GM12878 (cell line): ENCODE measurements around the gene FBXW12. TPM values are rescaled to one million over a fixed set of nuclear protein-coding genes. Genes with fewer than 3 reads are reported as not detected.

ENCODE experiments used
- ATAC-seq: fragments of 200-7000 bp; cut with Tn5 transposase; 3 replicates; pipeline ENCODE4 v1.9.1; 2020; ENCODE audit warnings: mild to moderate bottlenecking, moderate library complexity
- BruUV-seq: library from RNA; stranded (reverse); fragments of 400-500 nt; replicated peaks from 2 replicates; lab custom pipeline; 2021; lab: Mats Ljungman, UMichigan
- CTCF ChIA-PET: fragments of 300-600 bp; sonication (Branson Sonifier 250); formaldehyde crosslinking; extraction: SDS; loops from one replicate; lab custom pipeline; 2021; ENCODE audit warnings: inconsistent platforms; lab: Yijun Ruan, JAX
- POLR2A ChIA-PET: fragments of 350-600 bp; formaldehyde crosslinking; extraction: SDS; loops from one replicate; lab custom pipeline; 2021; ENCODE audit warnings: inconsistent platforms; lab: Charles Lee
- RAD21 ChIA-PET: fragments of 300-600 bp; sonication (Branson Sonifier 250); formaldehyde crosslinking; loops from one replicate; lab custom pipeline; 2023; ENCODE audit warnings: antibody characterized with exemption; ENCODE audit not compliant: unreplicated experiment; lab: Charles Lee
- SMC1A ChIA-PET: fragments of 300-600 bp; sonication (Branson Sonifier 250); formaldehyde crosslinking; loops from one replicate; lab custom pipeline; 2023; ENCODE audit not compliant: unreplicated experiment, uncharacterized antibody; lab: Charles Lee
- DNase-seq: peaks from one replicate; pipeline ENCODE4 v3.0.0-alpha.2; 2011; ENCODE audit warnings: low read depth, low spot score
- FAIRE-seq: peaks from 3 replicates; lab custom pipeline; 2011; peaks lifted over from hg19 to GRCh38; lab: Jason Lieb, UNC
- H2AFZ ChIP-seq: 2 replicates; pipeline ENCODE4 v1.6.0; 2011; ENCODE audit warnings: low read depth, low read length, control low read depth; ENCODE audit not compliant: control insufficient read depth
- H3K27ac ChIP-seq: 2 replicates; pipeline ENCODE4 v1.5.1; 2011; ENCODE audit warnings: control low read depth; ENCODE audit not compliant: control insufficient read depth, insufficient read depth
- H3K27me3 ChIP-seq, 2 experiments: replicated peaks in 1 of 2; 2 replicates each; pipeline versions ENCODE4 v1.6.0 to v1.6.1; 2011; ENCODE audit warnings: low read length in 1 of 2; ENCODE audit not compliant: control insufficient read depth in 2 of 2, insufficient read depth in 2 of 2
- H3K36me3 ChIP-seq, 2 experiments: 2 replicates each; pipeline ENCODE4 v1.5.1; 2011; ENCODE audit warnings: low read length in 1 of 2; ENCODE audit not compliant: control insufficient read depth in 2 of 2, insufficient read depth in 2 of 2
- H3K4me1 ChIP-seq: 2 replicates; pipeline ENCODE4 v1.6.1; 2011; ENCODE audit warnings: mild to moderate bottlenecking, low read length, moderate library complexity, mixed read lengths; ENCODE audit not compliant: control insufficient read depth, insufficient read depth
- H3K4me2 ChIP-seq: 2 replicates; pipeline ENCODE4 v1.6.0; 2011; ENCODE audit warnings: control low read depth; ENCODE audit not compliant: control insufficient read depth, insufficient read depth
- H3K4me3 ChIP-seq: fragments of 200-600 bp; sonication (generic); 2 replicates; pipeline ENCODE4 v1.5.1; 2016
- H3K79me2 ChIP-seq: 2 replicates; pipeline ENCODE4 v1.6.0; 2011; ENCODE audit warnings: low read length; ENCODE audit not compliant: control insufficient read depth, insufficient read depth
- H3K9ac ChIP-seq: 2 replicates; pipeline ENCODE4 v1.8.0; 2011; ENCODE audit warnings: low read length, control low read depth, mixed read lengths; ENCODE audit not compliant: control insufficient read depth, insufficient read depth
- H3K9me3 ChIP-seq: replicated peaks from 3 replicates; pipeline ENCODE4 v1.5.1; 2011; ENCODE audit warnings: mild to moderate bottlenecking, low read length; ENCODE audit not compliant: control insufficient read depth, insufficient read depth
- H4K20me1 ChIP-seq: 2 replicates; pipeline ENCODE4 v1.6.0; 2011; ENCODE audit not compliant: control insufficient read depth, insufficient read depth
- EZH2 ChIP-seq: IDR thresholded peaks from 2 replicates; pipeline ENCODE4 v1.6.1; 2012; ENCODE audit warnings: low read depth, mild to moderate bottlenecking, control low read depth, inconsistent platforms, low read length, borderline replicate concordance; ENCODE audit not compliant: control insufficient read depth
- IRF4 ChIP-seq: IDR thresholded peaks from 2 replicates; pipeline ENCODE4 v1.6.1; 2011; ENCODE audit warnings: low read depth, low read length
- NFIC ChIP-seq: IDR thresholded peaks from 2 replicates; pipeline ENCODE4 v1.6.1; 2012; ENCODE audit warnings: low read depth, mild to moderate bottlenecking, inconsistent platforms, low read length, moderate library complexity
- NR2C2 ChIP-seq: IDR thresholded peaks from 2 replicates; pipeline ENCODE4 v1.6.1; 2011; ENCODE audit warnings: borderline replicate concordance, low read depth; ENCODE audit not compliant: control insufficient read depth, insufficient read length
- SUZ12 ChIP-seq: fragments of 200-600 bp; sonication (generic); IDR thresholded peaks from one replicate; pipeline ENCODE4 v1.6.1; 2018; ENCODE audit warnings: antibody characterized with exemption, mild to moderate bottlenecking; ENCODE audit not compliant: unreplicated experiment
- TBL1XR1 ChIP-seq: IDR thresholded peaks from 2 replicates; pipeline ENCODE4 v1.6.1; 2012; ENCODE audit warnings: low read depth, low read length, improper control_type of control experiment
- ZNF622 ChIP-seq: fragments of 450-650 bp; IDR thresholded peaks from 2 replicates; pipeline ENCODE4 v1.6.1; 2017; ENCODE audit warnings: mild to moderate bottlenecking, inconsistent platforms
- WGBS: methylation state at CpG from one replicate; pipeline ENCODE4 v1.1.6; 2016; ENCODE audit warnings: low lambda C conversion rate; ENCODE audit not compliant: insufficient replicate concordance, insufficient coverage; ENCODE audit errors: missing lambda C conversion rate; 5-methylcytosine and 5-hydroxymethylcytosine counted together
- in situ Hi-C: fragments of 300-500 bp; cut with MboI; formaldehyde crosslinking; loops from 9 replicates; pipeline ENCODE4 v1.14.3; 2018; ENCODE audit warnings: mixed read lengths
- intact Hi-C: fragments of 100-400 bp; cut with micrococcal nuclease; formaldehyde crosslinking; loops from one replicate; pipeline ENCODE4 v1.14.2; 2022; ENCODE audit not compliant: unreplicated experiment
- polyA plus RNA-seq, 11 experiments: library from polyadenylated mRNA; depleted of rRNA in 4 of 11; unstranded in 6 of 11; stranded (reverse) in 5 of 11; fragments of >200 nt; fragmentation: Nextera tagmentation in 4 of 11; fragmentation: Illumina TruSeq in 1 of 11; extraction: Ambion mirVana in 4 of 11; extraction: Trizol in 1 of 11; gene quantifications; 1 replicate in 1 of 11; 2 replicates in 10 of 11; pipeline versions ENCODE4 v1.2.1 to v1.2.3, GENCODE V29; 2011 to 2016; ENCODE audit warnings: inconsistent platforms in 2 of 11, missing spikeins in 2 of 11, low read depth in 1 of 11
- total RNA-seq, 4 experiments: library from RNA; depleted of rRNA in 3 of 4; stranded (reverse); fragments of >200 nt in 3 of 4; fragmentation: Illumina TruSeq in 1 of 4; extraction: Trizol in 1 of 4; gene quantifications; 2 replicates each; pipeline versions ENCODE4 v1.2.1 to v1.2.3, GENCODE V29; 2013 to 2021

FBXW12 gene
- total and polyA plus RNA-seq, 10 of the 15 experiments (the other 5 are each of a cell fraction or from before 2014, with no cell fraction given), result 0.04 to 0.18 (median 0.12) TPM; not detected in 4

DNA sequence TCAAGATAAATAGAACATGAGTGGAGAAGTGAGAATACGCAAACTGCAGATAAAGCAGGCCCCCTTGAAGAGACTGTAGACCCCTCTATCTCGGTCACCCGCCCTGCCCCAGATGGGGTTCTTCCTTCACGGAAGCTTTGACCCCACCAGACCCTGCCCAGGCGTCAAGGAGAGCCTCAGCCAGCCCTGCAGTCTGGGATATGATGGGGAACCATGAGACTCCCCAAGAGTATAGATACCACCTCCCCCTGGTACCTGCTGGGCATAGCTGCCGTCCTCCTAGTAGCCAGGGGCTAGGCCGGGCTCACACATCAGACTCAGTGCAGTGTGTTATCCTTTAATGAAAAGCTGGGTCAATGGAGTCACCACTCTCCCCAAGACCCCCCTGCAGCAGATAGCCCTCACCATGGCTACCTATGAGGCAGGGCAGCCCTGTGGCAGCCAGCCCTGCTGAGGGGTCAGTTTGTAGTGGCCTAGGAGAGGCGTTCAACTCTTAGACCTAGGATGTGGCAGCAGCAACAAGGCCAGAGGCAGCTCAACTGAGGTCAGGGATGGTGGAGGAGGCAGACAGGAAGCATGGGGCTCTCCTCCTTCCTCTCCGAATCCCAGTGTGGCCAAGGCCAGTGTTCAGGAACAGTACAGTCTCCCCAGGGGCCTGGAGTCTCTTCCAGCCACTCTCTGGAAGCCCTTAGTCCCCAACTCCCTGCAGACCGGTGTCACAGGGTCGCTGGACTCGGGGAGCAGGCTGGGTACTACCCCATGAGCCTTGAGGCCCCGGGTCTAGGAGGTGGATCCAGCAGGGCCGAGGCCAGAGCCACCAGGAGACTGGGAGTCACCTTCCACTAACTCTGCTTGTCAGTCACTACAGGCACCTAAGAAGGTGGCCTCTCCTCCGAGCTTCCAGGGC is 31.8 kb downstream of the FBXW12 start:
- in situ Hi-C loops, result loop anchor here (5.0 kb wide), 1 partner anchor 34 kb away; no protein-coding TSS in a partner anchor
- H2AFZ ChIP-seq, result no peak overlapping the region
- H3K4me2 ChIP-seq, result no peak overlapping the region
- H3K9me3 ChIP-seq, result no peaks in the 10 kb centered on the region
- WGBS, result 16% methylated on average over 15 of the region's 15 CpGs
- FAIRE-seq, result no peak
- H3K4me1 ChIP-seq, result no peaks in the 10 kb centered on the region
- SMC1A ChIA-PET, result interaction anchor here (8.0 kb wide), 1 partner anchor 32 kb away, joined by 287 read pairs; the partner anchor contains the start of genes CCDC51 and TMA7
- no peaks in the 10 kb centered on the region for H3K79me2 ChIP-seq
- TF ChIP-seq ZNF622 (no peak), EZH2 (no peak), IRF4 (no peak), TBL1XR1 (no peak), NFIC (no peak), NR2C2 (no peak), SUZ12 (no peak)
- H4K20me1 ChIP-seq, result no peaks in the 10 kb centered on the region
- intact Hi-C loops, result no loop called here
- CTCF ChIA-PET, result interaction anchor here (1.1 to 22.0 kb wide), 5 partner anchors 10 to 232 kb away, joined by 3 to 757 read pairs (median 3); partner anchors contain the start of genes CCDC51, SLC26A6 and TMA7
- no peaks in the 10 kb centered on the region for H3K27me3 ChIP-seq
- POLR2A ChIA-PET, result no interaction called here
- no peak for ATAC-seq
- no peaks in the 10 kb centered on the region for H3K36me3 ChIP-seq
- H3K9ac ChIP-seq, result no peak overlapping the region
- RAD21 ChIA-PET, result interaction anchor here (0.7 to 5.9 kb wide), 4 partner anchors 30 to 36 kb away, joined by 3 to 259 read pairs (median 20); partner anchors contain the start of genes CCDC51 and TMA7
- H3K4me3 ChIP-seq, result no peak overlapping the region
- no peak overlapping the region for H3K27ac ChIP-seq
- DNase-seq, result no peak
- no TSS peak for BruUV-seq
